K562 (cell line): ENCODE data around the gene JUND. TPM values are rescaled to one million over a fixed set of nuclear protein-coding genes. Genes with fewer than 3 reads are reported as not detected.

ENCODE experiments used
- FUS ChIP-seq: fragments of 200-400 bp; formaldehyde crosslinking; optimal IDR thresholded peaks from 2 replicates; pipeline ENCODE3; 2017; ENCODE audit warnings: low read depth, low read length
- NR2C2 ChIP-seq, 2 experiments: fragments of 200-800 bp in 1 of 2; sonication (Bioruptor generic) in 1 of 2; sonication (generic) in 1 of 2; formaldehyde crosslinking in 1 of 2; IDR thresholded peaks; 2 replicates each; pipeline versions ENCODE4 v1.6.1 to v1.8.0; 2016 to 2022; ENCODE audit warnings: mild to moderate bottlenecking in 1 of 2, missing compliant biosample characterization in 1 of 2, missing genetic modification characterization in 1 of 2, missing genetic modification reagents in 1 of 2
- SAP30 ChIP-seq: fragments of 200-600 bp; sonication (generic); IDR thresholded peaks from 2 replicates; pipeline ENCODE4 v1.6.1; 2012; ENCODE audit warnings: borderline replicate concordance, low read depth, mild to moderate bottlenecking, moderate library complexity, low read length, control low read depth, inconsistent platforms; ENCODE audit not compliant: insufficient read depth, poor library complexity, severe bottlenecking
- VEZF1 ChIP-seq: fragments of 200-800 bp; sonication (Bioruptor generic); IDR thresholded peaks from 2 replicates; pipeline ENCODE4 v1.6.1; 2017; ENCODE audit warnings: missing genetic modification characterization, missing compliant biosample characterization
- ZNF274 ChIP-seq: IDR thresholded peaks from 2 replicates; pipeline ENCODE4 v1.6.1; 2011; ENCODE audit warnings: low read depth, mild to moderate bottlenecking, low read length, moderate library complexity, borderline replicate concordance
- polyA plus RNA-seq, 8 experiments: library from polyadenylated mRNA; depleted of rRNA in 4 of 8; stranded (reverse) in 5 of 8; unstranded in 3 of 8; fragments of >200 nt; fragmentation: Nextera tagmentation in 2 of 8; fragmentation: Illumina TruSeq in 1 of 8; extraction: Ambion mirVana in 2 of 8; extraction: Trizol in 1 of 8; gene quantifications; 2 replicates each; pipeline versions ENCODE4 v1.2.1 to v1.2.3, GENCODE V29; 2011 to 2014; ENCODE audit warnings: inconsistent platforms in 1 of 8, missing spikeins in 1 of 8
- total RNA-seq, 7 experiments: library from RNA; depleted of rRNA in 6 of 7; stranded (reverse); fragments of >200 nt in 6 of 7; fragmentation: Illumina TruSeq in 2 of 7; extraction: Trizol in 2 of 7; gene quantifications; 2 replicates each; pipeline versions ENCODE4 v1.2.1 to v1.2.3, GENCODE V29; 2011 to 2021; ENCODE audit warnings: low replicate concordance in 1 of 7

Gene JUND
- total and polyA plus RNA-seq, 9 of the 15 experiments (the other 6 are each of a cell fraction or from before 2014, with no cell fraction given), result 6.4 to 286 (median 42.3) TPM

GRCh38 chr19:18282021-18282787 lies 782 bp upstream of the JUND start (continued):
- TF ChIP-seq SAP30, result no peak
- no peak for TF ChIP-seq NR2C2 (CRISPR knock-in tag; IDR thresholded peaks at IDR 0.05)
- peak; percentile 79 for TF ChIP-seq NR2C2 (tag; IDR thresholded peaks at IDR 0.05)
- TF ChIP-seq ZNF274, result no peak
- no peak for TF ChIP-seq VEZF1 (CRISPR knock-in tag)
- no peak for TF ChIP-seq FUS
- TF ChIP-seq, all 486 proteins: peak for 87
